HG03575 (cell line): ENCODE results near the gene KCNQ1.

Experiments
- ATAC-seq: cut with Tn5 transposase; IDR thresholded peaks from one replicate; pipeline ENCODE4 v1.9.1; 2021; ENCODE audit not compliant: unreplicated experiment, insufficient number of reproducible peaks, low FRiP score; ENCODE audit errors: extremely low read depth

The KCNQ1 gene

GRCh38 chr11:2865922-2866577 lies 421.2 kb downstream of the KCNQ1 start:
- ATAC-seq = no peak

DNA sequence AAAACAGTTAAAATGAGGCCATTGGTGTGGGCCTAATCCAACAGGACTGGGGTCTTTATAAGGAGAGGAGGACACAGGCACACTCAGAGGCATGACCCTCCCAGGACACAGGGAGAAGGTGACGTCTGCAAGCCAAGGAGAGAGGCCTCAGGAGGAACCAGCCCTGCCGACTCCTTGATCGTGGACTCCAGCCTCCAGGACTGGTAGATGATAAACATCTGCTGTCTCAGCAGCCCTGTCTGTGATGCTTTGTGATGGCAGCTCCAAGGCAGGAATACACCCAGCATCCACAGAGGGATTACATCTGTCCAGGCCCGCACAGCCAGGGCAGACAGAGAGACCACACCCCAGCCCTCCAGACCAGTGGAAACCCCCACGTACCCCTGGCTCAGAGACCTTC lies 422.3 kb downstream of the KCNQ1 start:
- no peak for ATAC-seq

DNA sequence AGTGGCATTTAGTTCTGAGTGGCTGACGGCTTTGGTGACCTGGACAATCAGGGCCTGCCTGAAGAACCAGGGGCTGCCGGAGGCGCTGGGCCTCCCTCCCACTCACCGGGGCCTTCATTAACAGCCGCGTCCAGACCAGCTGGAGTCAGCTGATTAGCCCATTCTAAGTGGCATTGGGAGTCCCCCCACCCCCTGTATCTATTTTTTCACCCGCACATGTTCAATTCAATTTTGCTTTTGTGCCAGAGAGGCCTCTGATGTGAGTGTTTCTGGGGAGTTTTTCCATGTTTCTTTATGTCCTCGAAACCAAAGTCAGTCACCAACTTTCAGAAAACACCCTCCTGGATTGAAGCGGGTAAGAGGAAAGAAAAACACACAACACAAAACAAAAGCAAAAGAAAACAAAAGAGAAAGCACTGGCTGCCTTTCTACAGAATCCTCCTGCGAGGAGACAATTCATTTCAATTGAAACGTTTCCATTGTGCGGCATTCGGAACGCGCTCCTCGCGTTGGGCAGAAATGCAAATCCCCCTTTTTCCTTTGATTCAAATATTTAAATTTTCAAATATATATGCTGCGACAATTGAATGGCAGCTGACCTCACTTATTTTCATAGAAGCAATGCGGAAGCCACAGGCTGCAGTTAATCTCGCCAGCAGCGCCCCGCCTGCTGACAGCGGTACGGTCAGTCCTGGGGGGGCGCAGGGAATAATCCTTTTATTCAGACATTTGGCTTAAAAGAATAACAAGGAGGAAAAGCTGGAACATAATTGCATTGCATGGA lies 423.1 kb downstream of the KCNQ1 start:
- no peak for ATAC-seq

DNA sequence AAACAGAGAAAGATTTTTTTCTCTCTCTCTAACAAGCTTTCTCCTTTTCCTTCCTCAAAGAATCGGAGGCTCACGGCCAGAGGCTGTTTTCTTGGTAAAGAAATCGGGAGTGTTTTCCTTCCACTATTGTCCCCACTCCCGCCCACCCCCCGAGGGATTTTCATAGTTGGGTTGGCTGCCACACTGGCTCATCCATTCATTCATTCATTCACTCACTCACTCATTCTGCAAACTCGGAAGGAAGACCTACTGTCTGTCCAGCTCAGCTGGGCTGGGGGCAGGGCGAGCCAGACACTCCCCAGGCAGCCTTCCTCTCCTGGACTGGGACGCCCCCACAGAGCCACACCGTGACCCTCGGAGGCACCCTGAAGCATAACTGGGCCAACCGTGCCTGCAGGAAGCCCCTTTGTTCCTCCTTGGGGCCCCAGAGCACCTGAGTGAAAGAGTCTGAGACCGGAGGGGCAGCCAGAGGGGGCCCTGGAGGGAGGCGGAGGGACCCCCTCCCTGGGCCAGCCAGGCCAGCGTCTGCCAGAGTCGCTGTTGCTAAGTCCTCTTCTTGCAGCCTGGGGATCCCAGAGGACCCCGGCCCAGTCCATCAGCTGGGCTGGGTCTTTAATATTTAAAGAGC lies 423.8 kb downstream of the KCNQ1 start:
- ATAC-seq = no peak

DNA sequence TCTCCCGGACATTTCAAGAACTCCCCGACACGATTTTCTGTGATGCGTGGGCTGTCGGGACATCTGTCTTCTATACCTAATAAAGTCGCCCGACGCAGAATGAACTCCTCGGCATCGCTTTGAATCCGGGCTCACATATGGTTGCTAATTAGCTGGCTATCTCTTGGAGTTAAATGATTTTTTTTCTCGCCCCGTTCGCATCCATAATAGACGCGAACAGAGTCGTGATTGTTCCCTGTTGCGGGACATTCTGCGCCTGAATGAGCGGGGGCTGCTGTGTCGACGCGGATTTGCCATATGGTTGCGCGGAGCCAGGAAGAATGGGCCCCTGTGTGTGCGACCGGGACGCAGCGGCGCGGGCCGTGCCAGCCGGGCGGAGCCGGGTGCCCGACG lies 424.3 kb downstream of the KCNQ1 start:
- ATAC-seq = no peak

- no peak for ATAC-seq
Measured at GRCh38 chr11:2869561-2870427, 425.0 kb downstream of the KCNQ1 start.

DNA sequence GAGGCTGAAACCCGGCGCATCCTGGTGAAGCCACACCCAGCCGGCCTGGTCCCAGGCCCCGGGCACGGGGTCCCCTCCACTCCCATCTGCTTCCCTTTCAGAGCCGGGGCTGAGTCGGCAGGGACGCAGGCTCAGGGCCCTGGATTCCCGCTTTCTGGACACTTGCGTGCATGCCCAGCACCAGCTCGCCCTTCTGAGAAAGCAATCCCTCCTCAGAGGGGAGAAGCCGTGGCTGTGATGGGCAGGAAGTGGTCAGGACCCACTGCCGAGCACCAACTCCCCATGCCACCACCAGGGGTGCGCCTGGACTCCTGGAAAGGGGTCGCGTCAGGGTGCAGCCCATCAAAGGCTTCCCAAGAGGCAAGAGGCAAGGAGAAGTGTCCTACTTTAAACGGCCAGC lies 425.7 kb downstream of the KCNQ1 start:
- no peak for ATAC-seq

DNA sequence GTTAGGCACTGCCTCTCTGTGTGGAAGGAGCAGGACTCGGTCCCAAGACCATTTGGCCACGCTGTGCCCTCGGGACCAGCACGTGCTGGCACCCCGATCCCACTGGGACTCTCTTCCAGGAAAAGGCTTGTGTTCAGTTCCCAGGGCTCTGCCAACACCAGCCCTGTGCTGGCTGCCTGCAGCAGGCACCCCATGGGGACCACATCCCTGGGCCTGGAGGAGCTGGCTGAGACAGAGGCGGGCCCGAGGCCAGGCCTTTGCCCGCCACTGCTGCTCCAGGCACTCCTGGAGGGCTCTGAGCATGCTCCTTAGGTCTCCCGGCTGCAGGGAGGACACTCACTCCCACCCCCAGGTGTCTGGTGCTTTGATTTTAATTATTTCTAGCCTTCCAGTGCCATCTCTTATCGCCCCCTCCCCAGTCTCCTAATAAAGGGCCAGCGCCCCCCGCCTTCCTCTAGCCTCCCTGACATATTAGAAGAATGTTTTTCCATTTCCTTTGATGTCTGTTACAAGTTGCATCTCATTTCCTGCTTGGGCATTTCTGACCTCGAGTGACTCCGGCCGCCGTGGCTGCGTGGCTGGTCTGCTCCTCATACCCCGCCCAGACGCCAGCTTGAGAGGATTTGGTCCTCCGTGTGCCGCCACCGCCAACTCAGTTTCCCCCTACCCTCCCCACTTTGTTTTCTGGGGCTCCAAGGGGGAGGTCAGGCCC lies 426.3 kb downstream of the KCNQ1 start:
- no peak for ATAC-seq

GRCh38 chr11:2874963-2875362 lies 430.2 kb downstream of the KCNQ1 start:
- ATAC-seq = no peak

DNA sequence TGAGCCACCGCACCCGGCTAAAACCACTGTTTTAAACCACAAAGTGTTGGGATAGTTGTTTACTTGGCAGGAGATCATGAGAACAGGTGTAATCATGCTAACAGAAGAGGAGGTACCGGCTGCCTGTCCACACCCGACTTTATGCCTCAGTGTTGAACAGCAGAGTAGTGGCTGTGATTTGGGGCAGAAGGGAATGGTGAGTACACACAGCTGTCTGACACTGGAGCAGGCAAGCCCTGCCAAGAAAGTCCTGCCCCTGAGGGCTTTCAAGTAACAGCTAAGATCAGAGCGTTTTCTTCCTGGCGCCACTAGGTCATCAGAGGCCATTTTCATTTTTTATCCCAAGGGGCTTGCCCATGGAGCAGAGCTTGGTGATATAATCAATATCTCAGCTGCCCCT lies 432.7 kb downstream of the KCNQ1 start:
- ATAC-seq = no peak

DNA sequence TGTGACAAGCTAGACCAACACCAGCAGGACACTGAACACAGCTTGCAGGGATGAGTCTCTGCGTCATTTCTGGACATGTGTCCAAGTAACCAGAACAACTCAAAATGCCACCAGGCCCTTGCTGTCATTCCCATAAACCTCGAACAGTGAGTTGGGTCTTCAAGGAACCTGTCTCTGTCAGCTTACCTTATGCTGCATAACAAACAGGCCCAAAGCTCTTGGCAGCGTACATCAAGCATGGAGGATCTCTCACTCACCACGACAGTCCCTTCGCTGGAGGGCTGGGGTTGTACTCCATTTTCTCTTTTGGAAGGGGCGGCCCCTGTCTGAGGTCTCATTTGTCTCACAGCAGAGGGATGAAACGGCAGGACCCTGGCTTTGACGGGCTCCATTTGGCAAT lies 434.0 kb downstream of the KCNQ1 start:
- ATAC-seq = no peak

DNA sequence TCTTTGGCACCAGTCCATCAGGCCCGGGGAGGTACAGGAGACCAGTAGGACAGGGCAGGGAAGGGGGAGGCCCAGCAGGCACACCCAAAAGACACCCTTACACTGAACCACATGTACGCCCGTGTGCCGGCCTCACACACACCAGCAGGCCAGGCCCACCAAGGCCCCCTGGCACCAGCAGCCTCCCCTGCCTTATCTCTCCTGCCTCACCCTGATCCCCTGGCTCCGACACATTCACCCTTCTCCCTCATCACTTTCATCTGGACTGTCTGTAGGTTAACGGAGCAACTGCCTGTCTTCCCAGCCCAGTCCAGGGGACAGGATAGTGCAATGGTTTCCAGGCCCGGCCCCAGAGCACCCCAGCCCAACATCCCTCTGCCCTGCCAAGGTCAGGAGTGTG lies 435.8 kb downstream of the KCNQ1 start:
- ATAC-seq = no peak

- no peak for ATAC-seq
Measured at GRCh38 chr11:2881076-2881980, 436.5 kb downstream of the KCNQ1 start.

- ATAC-seq = no peak
Measured at GRCh38 chr11:2881981-2882375, 437.2 kb downstream of the KCNQ1 start.

DNA sequence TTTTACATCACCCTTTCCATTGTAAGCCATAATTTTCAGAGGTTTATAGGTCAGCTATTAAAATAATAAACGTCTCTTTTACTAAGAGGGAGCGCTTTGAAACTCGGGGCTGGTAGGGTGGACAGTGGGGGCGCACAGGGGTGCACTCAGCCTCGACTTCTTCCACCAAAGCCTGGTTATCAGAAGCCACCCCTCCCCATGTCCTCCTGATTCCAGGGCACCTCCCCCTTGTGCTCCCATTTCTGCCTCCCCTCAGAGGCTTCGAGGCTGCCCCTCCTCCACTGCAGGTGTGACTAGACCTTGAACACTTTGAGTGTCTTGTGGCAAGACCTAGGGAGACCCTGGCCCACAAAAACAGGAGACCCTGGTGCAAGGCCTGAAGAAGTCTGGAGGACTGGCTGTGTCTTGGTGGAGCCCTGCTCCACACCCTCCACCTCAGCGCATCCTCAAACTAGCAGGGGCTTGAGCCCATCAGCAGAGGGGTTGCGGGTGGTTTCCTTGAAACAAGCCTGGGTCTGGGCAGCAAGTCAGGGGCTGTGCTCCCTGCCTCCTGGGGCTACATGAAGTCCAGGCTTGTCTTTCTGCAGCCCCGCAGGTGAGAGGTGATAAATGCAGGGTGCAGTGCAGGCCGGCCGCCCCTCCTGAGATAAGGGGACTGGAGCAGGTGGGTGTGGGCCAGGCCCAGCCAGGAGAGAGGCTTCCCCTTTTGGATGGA lies 437.7 kb downstream of the KCNQ1 start:
- ATAC-seq = no peak

GRCh38 chr11:2883640-2883978 lies 438.8 kb downstream of the KCNQ1 start:
- no peak for ATAC-seq

DNA sequence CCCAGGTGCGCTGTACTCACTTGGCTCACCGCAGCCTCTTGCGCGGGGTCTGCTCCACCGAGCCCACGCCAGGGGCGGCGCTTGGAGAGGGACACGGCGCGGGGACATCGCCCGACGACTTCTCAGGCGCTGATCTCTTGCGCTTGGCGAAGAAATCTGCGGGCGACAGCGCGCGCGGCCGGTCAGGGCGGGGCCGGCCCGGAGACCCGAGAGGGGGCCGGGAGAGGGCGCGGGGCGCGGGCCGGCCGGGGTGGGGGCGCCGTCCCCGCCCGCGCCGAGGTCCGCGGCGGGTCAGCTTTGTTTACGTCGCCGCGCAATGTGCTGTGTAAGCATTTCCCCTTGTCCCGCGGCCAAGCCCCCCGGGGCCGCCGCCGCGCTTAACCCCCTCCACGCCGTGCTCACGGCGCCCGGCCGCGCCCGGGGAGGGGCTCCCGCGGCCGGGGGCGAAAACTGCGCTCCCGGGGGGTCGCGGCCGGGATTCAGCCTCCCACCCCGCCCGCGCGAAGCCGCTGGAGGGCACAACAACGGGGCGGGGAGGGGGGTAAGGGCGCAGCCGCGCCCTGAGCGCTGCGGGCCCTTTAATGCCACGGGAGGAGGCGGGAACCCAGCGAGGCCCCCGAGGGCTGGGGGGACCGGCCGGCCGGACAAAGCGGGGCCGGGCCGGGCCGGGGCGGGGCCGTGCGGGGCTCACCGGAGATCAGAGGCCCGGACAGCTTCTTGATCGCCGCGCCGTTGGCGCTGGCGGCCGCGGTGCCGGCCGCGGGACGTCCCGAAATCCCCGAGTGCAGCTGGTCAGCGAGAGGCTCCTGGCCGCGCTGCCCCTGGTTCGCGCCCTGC lies 439.4 kb downstream of the KCNQ1 start:
- ATAC-seq = no peak
